Kasumi-1 (cell line): ENCODE data around the gene AKR7A2.
"Not testable (repeated sequence)": the region's sequence is repeated elsewhere in the genome, so short reads cannot be mapped to it uniquely, and the experiment has no call there.

ENCODE experiments used
- DNase-seq, 2 experiments: peaks; one replicate each; lab custom pipeline; 2025; lab: John Stamatoyannopoulos, UW

The AKR7A2 gene

DNA sequence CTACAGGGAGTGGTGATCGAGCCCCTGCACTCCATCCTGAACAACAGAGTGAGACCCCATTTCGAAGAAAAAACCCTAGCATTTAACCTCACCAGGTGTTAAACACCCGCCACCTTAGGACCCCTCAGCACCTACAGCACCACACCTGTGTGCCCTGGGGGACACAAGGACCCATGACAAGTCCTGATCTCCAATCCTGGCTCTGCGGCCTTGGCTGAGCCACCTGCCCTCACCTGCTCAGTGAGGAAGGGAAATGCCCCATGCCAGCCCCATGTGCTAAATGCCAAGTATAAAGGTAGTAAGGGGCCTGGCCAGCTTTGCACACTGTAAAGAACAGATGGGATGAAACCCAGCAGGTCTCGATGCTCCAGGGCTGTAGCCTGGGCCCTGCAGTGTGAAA is 49.2 kb downstream of the AKR7A2 start:
- no peak for DNase-seq

DNA sequence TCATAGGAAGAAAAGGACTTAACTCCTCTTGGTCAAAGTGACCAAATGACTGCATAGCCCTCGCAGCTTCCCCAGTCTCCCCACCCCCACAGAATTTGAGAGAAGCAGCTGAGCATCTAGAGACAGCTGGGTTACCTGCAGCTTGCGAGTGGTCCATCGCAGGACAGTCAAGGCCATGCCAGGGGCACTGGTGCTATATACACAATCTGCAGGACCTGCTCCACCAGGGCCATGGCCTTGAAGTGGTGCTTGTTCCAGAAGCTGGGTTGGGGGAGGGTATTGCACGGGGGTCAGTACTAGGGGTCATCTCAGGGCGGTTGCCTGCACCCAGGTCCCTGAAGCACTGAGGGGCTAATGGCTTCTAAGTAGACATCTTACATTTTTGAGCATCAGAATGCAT is 49.9 kb downstream of the AKR7A2 start:
- DNase-seq = no peak

DNA sequence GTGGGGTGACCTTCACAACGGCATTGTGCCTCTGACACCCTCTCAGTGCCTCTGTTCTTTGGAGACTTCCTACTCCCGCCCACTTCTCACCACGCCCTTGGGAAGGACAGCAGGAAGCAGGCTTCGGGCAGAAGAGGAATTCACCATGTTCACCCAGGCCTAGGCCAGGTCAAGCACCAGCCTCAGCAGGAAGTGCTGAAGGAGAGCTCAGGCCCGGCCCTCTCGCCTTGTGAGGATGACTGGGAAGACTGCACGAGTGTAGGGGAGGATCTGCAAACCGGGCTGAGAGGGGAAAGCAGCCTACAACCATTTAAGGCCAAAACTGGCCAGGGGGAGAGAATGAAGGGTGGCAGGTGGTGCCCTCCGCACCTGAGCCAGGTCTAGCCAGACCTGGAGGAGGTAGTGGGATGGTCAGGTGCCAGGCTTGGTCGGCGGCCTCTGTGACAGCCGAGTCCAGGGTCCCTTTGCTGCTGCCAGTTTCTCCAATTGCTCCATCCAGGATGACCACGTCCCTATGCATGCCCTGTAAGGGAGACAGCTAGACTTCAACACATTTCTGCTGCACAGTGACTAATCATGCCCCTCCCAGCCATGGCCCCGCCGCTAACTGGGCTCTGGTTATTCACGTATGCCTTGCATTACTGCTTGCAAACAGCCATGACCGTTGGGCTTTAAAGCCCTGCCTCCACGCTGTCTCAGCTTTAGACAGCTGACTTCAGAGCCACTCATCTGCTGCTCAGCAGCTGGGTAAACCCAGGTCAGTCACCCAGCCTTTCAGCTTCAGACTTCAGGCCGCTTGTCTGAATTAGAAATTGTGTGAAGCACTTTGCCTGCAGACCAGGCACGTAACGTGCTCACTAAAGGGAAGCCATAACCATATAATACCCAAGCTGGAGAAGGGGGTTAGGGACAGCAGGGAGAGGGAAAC is 51.5 kb downstream of the AKR7A2 start:
- DNase-seq = no peak

DNA sequence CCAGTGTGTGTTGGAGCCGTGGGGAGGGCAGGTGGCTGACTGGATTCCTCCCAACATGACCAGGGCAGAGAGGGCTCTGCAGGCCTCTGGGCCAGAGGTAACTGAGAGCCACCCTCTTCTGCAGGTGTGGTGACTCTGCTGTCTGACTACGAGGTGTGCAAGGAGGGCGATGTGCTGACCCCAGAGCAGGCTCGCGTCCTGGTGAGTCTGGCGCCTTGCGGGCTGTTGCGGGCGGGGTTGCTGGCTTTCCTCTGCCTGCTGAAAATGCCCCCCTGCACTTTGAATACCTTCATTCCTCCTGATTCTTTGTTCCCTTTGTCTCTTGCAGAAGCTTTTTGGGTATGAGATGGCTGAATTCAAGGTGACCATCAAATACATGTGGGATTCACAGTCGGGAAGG is 53.6 kb downstream of the AKR7A2 start:
- no peak for DNase-seq

DNA sequence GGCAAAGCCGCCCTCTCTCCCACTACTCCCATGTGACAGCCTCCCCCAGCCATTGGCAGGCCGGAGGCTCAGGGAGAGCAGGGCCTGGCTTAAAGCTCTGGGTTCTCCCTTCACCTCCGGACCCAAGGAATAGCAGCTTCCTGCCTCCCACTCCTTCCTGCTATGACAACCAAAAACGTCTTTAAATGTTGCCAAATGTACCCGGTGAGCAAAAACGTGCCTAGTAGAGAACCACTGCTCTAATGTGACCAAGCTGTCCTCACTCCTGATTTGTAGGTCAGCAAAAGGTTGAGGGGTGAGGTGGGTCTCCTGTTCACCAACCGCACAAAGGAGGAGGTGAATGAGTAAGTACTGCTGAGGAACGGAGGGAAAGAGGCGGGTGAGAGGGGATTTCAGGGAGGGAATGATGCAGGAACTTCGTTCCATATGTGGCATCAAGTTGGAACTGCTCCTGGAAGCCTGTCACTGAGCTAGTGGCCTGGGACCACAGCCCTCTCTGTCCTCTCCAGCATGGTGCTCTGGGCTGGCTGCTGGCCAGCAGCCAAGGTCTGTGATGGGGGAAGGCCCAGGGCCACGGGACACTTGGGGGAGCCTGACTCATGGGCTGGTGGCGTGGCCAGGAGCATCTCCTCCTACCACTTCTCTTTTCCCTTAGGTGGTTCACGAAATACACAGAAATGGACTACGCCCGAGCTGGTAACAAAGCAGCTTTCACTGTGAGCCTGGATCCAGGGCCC is 54.6 kb downstream of the AKR7A2 start:
- no peak for DNase-seq

DNA sequence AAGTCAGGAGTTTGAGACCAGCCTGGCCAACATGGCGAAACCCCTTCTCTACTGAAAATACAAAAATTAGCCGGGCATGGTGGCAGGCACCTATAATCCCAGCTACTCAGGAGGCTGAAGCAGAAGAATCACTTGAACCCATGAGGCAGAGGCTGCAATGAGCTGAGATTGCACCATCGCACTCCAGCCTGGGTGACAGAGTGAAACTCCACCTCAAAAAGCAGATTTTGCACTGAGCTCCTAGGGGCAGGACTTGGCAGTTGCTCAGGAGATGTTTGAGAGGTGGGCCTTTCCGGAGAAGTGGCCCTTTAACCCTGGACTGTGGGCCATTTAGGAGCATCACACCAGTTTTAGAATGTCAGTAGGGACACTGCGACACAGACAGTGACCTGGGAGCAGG is 55.6 kb downstream of the AKR7A2 start:
- not testable (repeated sequence) for DNase-seq

DNA sequence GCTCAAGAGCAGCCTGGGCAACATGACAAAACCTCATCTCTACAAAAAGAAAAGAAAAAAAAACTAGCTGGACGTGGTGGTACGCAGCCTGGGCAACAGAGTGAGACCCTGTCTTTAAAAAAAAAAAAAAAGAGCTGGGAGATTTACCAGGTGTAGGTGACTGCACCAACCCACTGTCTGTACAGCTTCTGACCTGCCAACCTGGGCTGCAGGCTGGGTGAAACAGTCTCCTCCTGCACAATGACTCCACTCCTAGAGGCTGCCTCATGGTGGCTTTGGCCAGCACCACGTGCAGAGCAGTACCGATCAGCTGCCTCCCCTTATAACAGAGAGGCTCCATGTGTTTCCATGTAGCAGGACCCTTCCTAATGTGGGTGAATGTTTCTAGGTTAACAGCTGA is 56.7 kb downstream of the AKR7A2 start:
- DNase-seq = no peak

DNA sequence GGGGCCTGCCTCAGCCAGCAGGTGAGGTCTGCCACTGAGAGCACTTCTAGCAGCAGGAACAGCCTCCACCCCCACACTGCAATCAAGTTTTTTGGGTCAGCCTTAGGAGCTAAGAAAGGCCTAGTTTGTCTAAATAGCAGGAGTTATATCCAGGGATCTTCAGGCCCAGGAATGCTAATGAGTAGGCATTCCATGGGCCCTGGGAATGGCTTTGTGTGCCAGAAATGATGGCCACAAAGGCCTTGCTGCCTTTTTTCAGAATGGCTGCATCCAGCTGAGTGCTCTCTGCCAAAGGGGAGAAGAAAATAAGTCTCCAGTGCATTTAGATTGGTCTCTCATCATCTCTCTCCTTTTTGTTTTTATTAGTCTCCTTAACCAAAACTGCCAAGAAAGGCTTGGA is 57.5 kb downstream of the AKR7A2 start:
- DNase-seq = no peak
